Stimulated activated CD4-positive, alpha-beta T cell treated with anti-CD3 and anti-CD28 coated beads, Interleukin-2, amount 100 ng/mL, for 24 hours (primary cell): ENCODE results near the gene INPP5J.
A peak's percentile ranks its signal among the peaks of the same experiment; 100 is the strongest.

Experiments used
- DNase-seq, 2 donors: peaks; one replicate each; pipeline ENCODE4 v3.0.0-alpha.2; 2020

The INPP5J gene

DNA sequence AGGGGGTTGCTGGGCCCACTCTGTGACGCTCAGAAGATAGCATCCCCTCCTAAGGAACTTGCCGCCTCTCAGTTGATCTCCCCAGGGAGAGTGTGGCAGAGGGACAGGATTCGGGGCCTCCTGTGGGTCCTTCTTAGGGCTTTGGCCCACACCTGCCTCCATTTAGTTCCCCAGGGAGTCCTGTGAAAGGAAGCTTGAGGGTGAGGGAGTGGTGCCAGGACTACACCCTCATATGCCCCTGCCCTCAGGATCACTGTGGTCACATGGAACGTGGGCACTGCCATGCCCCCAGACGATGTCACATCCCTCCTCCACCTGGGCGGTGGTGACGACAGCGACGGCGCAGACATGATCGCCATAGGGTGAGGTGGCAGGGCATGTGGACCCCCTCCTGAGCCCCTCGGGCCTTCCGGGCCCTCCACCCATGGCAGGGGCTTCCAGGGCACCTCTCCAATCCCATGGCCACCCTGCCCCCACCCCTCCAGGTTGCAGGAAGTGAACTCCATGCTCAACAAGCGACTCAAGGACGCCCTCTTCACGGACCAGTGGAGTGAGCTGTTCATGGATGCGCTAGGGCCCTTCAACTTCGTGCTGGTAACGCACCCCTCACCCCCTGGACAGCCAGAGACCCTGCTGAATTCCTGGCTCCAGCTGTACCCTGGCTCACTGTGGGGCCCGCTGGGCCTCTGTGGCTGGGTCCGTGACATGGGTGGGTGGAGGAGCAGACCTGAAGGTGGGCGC, 3.5 kb downstream of the INPP5J start:
- DNase-seq = no peak

DNA sequence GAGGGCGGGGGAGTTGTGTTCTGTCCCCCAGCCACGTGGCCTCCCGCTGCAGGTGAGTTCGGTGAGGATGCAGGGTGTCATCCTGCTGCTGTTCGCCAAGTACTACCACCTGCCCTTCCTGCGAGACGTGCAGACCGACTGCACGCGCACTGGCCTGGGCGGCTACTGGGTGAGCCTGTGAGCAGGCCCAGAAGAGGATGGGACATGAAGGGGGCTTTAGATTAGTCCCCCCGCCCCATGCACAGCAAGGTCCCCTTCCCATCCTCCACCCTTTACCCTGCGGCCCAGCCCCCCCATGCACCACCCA, 4.1 kb downstream of the INPP5J start:
- no peak for DNase-seq

DNA sequence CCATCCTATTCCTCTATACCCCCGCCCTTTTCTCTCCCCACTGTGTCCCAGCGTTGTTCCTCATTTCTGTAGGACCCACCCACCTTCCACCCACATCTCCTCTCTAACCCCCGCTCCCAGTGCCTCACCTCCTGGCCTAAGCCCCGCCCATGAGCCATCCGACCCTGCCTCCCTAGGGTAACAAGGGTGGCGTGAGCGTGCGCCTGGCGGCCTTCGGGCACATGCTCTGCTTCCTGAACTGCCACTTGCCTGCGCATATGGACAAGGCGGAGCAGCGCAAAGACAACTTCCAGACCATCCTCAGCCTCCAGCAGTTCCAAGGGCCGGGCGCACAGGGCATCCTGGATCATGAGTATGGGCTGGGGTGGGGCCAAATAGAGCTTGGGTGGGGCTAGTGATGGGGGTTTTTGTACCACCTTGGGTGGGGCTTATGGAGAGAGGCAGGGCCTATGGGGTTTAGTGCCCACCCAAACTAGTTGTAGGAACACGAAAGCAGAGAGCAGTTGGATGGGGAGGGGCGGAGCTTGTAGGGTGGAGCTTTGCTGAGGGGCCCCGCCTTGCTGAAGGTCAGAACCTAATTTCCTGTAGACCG, 4.5 kb downstream of the INPP5J start:
- no peak for DNase-seq

DNA sequence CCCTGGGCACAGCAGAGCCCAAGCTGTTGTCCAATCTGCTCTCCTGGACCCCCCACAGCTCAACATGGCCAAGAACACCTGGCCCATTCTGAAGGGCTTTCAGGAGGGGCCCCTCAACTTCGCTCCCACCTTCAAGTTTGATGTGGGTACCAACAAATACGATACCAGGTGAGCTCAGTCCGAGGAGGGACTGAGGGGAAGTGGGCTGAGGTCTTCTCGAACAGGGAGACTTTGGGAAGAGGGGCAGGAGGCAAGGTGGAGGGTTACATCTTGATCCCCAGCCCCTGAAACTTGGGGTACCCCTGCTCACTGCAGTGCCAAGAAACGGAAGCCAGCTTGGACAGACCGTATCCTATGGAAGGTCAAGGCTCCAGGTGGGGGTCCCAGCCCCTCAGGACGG, 5.4 kb downstream of the INPP5J start:
- no peak for DNase-seq

DNA sequence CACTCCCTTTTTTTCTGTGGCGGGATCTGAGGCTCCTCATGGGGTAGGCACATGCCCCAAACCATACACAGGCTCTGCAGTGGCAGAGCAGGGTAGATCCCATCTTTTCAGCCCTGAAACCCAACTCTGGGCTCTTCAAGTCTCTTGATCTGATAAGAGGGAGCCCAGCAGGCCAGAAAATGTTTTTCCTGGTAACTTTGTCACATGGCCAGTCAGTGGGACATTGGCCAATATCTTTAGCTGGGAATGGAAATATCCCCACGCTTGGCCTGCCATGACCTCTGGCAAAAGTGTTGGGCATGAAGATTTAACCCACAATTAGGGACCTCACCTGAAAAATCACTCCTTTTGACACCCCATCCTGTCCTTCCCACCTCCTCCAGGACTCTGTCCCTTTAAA, 8.1 kb downstream of the INPP5J start:
- no peak for DNase-seq

DNA sequence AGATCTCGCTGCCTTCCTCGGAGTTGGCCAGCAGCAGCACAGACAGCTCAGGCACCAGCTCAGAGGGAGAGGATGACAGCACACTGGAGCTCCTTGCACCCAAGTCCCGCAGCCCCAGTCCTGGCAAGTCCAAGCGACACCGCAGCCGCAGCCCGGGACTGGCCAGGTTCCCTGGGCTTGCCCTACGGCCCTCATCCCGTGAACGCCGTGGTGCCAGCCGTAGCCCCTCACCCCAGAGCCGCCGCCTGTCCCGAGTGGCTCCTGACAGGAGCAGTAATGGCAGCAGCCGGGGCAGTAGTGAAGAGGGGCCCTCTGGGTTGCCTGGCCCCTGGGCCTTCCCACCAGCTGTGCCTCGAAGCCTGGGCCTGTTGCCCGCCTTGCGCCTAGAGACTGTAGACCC, 11.1 kb downstream of the INPP5J start:
- no peak for DNase-seq

DNA sequence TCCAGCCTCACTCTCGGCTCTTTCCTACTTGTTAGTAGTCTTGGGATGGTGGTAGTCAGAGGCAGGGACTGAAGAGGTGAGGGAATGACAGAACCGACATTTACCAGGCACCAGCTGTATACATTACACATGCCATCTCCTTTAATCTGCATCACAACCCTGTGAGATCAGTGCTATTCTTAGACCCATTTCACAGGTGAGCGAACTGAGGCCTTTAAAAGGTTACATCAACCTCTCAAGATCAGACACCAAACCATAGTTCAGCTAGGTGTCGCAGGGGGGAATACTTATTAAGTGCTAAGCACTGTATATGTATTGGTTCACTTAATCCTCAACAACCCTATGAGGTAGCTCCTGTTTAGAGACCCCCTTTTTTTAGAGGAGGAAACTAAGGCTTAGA, 11.9 kb downstream of the INPP5J start:
- DNase-seq = no peak

DNA sequence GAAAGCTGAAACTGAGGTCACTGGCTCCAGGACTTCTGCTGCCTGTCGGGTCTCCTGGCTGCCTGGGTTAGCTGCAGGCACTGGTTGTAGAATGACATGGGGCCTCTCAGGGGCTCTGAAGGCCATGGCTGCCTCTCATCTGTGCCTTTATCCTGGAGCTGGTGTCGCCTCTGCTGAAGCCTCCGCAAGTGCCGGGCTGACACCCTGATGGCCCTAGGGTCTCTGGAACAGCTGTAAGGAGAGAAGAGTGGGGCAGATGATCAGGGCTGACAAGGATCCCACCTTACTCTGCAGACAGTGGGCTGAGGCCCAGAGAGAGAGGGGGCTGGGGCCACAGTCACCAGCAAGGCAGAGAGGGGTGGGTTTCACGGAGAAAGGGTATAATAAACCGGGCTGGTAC, 12.9 kb downstream of the INPP5J start:
- DNase-seq = no peak

DNA sequence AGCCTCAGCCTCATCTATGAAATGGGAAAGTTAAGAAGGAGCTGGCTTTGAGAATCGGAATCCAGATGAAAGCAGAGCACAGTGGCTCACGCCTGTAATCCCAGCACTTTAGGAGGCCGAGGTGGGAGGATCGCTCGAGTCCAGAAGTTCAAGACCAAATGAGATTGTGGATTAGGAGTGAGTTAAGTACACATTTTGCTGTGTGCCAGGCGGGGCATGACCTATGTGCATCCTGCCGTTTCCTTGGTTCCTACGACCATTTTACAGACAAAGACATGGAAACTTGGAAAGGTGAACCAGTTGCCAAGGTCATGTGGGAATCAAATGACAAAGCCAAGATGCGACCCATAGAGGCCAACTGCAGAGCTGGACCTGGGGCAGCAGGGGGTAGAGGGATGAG, 13.4 kb downstream of the INPP5J start:
- DNase-seq = no peak

DNA sequence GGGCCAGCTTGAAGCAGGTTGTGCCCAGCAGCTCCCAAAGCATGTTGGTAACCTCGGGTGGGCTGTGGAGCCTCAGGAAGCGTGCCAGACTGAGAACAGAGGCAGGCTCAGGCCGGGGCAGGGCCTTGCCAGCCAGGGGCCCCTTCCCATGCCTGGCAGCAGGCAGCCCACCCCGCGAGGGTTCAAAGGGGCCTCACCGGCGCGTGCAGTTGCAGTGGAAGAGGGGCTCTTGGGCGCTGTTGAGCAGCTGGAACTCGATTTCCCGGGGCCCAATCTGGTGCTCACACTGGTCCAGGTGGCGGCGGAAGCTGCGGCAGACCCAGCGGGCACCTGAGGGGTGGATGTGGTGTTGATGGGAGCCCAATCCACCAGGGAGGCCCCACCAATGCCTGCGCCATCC, 13.9 kb downstream of the INPP5J start:
- no peak for DNase-seq

DNA sequence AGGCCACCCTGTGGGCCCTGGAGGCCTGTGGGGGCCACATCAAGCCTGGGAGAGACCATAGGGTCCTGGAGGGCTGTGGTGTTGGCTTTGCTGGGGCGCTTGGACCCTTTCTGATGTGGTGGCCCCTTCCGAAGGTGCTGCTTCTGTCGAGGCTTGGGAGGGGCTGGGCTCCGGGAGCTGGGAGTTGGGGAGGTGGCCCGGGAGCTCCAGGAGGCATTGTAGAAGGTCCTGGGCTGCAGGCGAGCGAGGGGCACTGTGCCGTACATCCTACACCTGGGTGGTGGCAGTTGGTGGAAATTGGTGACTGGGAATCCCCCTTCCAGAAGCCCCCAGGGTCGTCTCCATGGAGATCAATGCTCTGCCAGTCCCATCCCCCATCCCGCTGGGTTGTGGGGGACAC, 15.0 kb downstream of the INPP5J start:
- no peak for DNase-seq

DNA sequence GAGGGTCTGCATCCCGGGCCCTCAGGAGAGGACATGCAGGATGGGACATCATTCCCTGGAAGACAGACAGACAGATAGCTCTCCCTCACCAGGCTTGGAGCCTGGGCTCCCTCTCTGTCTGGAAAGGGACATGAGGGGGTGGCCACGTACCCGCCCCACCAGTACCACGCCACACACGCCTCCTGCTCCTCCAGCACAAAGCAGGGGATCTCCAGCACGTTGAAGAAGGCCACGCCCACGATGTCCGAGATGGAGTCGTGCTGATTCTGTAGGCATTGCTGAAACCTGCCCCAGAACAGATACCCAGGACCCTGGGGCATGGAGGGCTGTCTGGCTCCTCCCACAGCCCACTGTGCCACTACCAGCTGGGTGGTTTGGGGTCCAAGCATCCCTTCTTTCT, 15.4 kb downstream of the INPP5J start:
- DNase-seq = no peak

DNA sequence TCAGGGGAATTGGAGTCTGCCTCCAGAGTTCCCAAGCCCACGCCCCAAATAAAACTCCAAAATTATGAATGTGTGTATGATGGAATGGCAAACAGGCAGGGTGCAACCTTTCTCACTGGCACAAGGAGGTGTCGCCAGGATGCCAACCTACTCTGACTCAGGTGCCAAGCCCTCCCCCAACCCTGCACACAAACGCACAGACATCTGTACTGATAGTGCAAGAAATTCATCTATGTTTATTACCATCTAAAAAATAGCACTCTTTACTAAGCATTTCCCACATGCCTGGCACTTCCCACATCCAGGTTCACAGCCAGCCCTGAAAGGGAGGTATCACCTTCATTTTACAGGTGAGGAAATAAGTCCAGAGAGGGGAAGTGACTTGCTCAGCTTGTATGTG, 16.3 kb downstream of the INPP5J start:
- no peak for DNase-seq

DNA sequence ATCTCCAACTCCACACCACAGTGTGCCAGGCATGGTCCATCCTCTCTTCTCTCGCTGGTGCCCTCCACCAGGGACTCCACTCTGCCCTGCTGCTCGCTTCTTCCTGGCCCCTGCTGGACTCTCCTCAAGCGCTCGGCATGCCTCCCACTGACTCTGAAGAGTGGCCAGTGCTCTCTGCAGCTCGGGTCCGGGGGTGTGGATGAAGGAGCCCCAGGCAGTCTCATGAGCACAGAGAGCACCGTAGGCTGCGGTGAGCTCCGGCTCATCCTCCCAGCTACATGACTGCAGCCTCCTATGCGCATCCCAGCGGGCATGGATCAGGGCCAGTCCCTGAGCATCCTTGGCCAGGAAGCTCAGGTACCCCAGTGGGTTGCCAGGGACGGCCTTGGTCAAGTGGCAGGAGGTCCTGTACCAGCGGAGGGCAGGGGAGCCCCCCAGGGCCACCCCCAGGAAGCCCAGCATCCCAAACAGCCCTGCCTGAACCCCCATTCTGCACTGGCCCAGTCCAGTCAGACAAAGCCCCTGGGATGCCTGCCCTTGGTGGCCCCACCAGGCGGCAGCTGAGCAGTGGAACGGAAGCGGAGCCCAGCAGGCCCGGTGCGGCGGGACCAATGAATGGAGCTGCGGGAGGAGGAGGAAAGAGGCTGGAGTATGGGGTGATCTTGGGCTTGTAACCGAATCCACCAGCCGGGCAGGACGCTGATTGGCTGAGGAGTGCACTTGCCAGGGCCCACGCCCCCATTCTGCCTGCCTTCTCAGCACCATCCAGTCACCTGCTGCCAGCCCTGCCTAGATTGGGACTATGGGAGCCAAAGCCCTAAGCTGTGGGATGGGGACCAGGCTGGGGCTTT, 17.3 kb downstream of the INPP5J start, which contains the start of gene PLA2G3:
PLA2G3 (minus strand) TSS at position 643 of the 851 bp plus-strand sequence; CDS start at position 489, 154 bp downstream.
- no peak for DNase-seq

DNA sequence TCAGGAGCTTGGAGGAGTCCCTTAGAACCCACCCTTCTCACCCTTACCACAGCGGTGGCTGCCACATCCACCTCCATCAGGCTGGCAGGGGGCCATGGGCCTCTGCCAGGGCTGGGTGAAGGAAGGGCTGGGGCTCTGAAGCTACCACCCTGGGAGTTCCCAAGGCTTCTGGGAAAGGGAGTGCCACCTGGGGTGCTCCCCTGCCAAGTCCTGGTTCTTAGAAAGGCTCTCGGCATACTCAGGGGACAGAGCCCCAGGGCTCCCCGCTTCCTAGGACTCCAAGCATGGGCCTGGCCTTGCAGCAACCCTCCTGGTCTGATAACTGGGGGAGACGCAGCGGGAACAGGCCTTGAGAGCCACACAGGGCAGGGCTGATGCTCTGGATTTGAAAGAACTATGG, 18.0 kb downstream of the INPP5J start:
- DNase-seq = no peak

DNA sequence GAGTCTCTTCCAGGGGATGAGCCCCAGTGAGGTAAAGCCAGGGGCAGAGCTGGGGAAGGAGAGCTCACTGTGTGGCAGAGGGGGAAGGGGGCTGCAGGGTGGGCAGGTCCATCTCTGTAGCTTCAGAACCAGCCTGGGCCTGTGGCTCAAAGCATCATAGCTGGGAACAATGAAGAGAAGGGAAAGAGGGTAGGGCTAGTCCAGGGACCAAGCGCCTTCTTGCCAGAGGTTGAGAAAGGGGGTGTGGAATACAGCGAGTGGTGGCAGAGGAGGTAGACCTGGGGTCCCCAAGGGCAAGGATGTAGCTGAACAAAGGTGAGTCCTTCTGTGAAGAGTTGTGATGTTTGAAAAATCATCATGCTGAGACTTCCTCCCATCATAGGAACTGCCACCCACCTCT, 18.8 kb downstream of the INPP5J start:
- DNase-seq = no peak

DNA sequence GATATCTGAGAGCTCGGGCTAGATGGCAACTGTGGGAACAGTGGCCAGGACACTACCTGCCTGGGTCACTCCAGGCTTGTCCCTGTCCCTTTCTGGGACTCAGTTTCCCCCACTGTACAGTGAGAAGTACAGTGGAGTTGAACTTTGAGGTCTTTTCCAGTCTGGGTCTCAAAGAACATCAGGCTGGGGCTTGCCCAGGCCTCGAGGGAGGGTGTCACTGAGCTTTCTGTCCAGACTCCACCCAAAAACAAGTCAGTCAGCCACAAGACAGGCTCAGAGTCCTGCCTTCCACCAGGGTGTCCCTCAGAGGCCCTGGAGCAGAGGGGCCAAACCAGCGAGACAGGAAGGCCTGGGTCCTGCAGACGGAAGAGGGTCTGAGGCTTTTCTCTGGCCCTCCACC, 19.5 kb downstream of the INPP5J start:
- no peak for DNase-seq

DNA sequence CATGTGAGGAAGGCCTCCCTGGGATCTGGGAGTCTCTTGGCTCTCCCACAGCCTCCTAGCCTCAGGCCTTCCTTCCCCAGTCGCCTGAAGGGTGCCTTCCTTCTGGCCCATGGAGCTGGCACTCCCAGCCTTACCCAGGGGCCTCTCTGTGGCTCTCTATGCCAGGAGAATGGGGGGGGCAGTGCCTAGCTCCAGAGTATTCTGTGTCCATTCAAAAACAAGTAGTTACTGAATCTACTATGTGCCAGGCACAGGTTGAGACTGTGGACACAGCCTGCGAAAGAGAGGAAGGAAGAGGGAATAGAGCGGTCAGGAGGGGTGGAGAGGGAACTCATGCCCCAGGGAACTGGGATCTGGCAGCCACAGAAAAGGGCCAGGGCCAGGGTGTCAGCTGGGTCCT, 20.3 kb downstream of the INPP5J start:
- DNase-seq = no peak

DNA sequence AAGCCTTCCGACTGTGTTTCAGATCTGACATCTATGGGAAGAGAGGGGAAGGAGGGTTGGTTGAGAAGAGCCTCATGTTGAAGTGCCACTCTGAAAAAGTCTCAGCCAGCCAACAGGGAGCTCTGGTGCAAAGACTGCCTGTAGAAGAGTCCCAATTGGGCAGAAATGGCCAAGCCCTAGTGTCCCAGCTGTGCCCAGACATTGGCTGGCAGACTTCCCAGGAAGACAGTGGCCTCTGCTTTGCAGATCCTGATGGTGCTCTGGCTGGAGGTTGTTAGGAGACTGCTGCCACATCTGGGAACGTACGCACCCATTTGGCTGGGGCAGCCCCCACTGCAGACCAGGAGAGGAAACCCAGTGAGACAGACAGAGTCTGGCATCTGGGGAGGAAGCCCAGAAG, 20.8 kb downstream of the INPP5J start:
- no peak for DNase-seq

DNA sequence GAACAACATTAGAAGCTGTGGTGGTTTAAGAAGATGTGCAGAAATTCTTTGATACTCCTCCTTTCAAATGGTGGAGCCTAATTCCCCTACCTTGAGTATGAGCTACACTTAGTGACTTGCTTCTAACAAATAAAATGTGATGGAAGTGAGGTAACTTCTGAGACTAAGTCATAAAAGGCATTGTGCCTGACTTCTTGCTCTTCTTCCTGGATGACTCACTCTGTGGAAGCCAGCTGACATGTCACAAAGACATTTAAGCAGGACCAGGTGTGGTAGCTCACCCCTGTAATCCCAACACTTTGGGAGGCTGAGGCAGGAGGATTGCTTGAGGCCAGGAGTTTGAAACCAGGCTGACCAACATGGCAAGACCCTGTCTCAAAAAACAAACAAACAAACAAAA, 21.5 kb downstream of the INPP5J start:
- DNase-seq = no peak

DNA sequence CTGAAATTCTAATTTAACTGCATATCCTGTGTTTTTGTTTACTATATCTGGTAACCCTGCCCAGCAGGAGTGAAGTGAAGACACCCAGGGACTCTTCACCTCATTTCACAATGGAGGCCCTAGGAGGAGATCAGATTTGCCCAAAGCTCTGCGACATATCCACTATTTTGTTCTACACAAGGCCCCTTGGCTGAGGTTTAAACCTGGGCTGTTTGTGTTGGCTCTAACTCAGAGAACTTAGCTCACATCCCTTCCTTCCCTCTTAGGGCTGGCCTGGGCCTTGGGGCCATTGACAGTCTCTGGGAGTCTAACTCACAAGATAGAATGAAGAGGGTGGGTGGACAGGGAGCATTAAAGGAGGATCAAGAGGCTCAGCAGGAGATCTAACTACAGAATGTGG, 25.7 kb downstream of the INPP5J start:
- no peak for DNase-seq

DNA sequence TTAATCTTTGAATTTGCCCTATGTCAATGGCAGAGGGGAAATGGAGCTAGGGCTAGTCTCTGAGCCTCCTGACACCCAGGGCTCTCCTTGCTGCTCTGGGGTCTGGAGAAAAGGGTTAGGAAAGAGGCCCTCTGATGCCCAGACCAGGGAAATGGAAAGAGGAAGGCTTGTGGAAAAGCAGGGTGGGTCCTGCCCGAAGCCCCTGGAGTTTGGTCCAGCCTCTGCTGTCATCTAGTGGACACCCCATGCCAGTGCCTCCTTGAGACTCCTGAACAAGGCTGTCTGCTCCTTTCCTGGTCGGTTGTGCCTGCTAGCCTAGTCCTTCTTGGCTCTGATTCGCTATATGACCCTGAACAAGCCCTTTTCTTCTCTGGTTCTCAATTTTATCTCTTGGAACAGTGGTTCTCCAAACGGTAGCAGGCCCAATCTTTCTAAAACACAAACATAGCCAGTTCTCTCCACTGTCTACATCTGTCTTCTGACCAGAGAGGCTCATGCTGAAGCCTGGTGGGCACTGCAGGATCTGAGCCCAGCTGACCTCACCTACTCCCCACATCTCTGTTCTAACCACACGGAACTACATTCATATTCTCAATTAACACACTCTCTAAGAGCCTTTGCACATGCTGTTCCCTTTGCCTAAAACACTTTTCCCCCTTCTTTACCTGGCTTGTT, 26.3 kb downstream of the INPP5J start:
- peak; percentile 37 to 38 for DNase-seq

DNA sequence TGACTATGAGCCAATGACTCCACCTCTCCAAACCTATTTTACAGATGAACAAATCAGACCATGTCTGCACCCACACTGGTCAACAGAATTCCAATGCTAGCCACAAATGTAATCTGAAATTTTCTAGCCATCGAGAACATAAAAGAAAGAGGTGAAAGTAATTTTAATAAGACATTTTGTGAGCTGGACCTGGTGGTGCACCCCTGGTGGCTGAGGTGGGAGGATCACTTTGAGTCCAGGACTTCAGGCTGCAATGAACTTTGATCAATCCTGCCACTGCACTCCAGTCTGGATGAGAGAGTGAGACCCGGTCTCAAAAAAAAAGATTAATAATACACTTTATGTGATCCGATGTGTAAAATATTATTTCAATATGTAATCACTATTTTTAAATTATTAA, 27.8 kb downstream of the INPP5J start:
- DNase-seq = no peak

DNA sequence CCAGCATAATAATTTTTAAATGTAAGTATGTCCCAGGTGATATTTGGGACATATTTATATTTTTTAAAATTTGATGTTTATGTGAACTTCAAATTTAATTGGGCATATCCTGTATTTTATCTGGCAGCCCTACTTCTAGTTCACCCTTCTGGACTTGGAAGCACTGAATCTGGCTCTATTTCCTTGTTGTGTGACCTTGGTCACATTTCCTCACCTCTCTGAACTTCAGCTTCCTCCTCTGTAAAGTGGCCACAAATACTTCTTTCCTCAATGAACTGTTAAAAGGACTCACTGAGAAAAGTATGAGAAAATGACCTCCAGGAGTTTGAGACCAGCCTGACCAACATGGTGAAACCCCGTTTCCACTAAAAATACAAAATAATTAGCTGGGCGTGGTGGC, 29.1 kb downstream of the INPP5J start:
- no peak for DNase-seq
